ENCODE measurements around the gene NXPE1. TPM values are rescaled to one million over a fixed set of nuclear protein-coding genes. Genes with fewer than 3 reads are reported as not detected.
"Not testable (repeated sequence)": the region's sequence is repeated elsewhere in the genome, so short reads cannot be mapped to it uniquely, and the experiment has no call there.

NXPE1 gene
- total RNA-seq = not detected in 2 replicates

- no peak for DNase-seq (ENCODE audit: low read depth, low spot score)
Observed at GRCh38 chr11:114559425-114560310, at the start of gene NXPE1. TSS of gene NXPE1 (minus strand) at chr11:114559881. CDS start at chr11:114551201, 8,680 bp downstream.

DNA sequence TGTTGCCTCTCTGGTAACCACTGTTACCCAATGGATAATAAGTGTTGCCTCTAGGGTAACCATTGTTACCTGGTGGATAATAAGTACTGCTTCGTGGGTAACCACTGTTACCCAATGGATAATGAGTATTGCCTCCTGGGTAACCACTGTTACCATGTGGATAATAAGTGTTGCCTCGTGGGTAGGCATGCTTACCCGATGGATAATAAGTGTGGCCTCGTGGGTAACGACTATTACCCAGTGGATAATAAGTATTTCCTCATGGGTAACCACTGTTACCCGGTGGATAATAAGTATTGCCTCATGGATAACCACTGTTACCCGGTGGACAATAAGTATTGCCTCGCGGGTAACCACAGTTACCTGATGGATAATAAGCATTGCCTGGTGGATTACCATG lies 49.7 kb upstream of the NXPE1 start:
- DNase-seq (ENCODE audit: low read depth, low spot score) = no peak

DNA sequence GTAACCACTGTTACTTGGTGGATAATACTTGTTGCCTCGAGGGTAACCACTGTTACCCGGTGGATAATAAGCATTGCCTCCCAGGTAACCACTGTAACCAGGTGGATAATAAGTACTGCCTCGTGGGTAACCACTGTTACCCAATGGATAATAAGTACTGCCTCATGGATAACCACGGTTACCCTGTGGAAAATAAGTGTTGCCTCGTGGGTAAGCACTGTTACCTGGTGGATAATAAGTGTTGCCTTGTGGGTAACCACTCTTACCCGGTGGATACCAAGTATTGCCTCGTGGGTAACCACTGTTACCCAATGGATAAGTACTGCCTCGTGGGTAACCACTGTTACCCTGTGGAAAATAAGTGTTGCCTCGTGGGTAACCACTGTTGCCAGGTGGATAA lies 48.9 kb upstream of the NXPE1 start:
- DNase-seq (ENCODE audit: low read depth, low spot score) = not testable (repeated sequence)

- DNase-seq (ENCODE audit: low read depth, low spot score) = no peak
Observed at GRCh38 chr11:114607753-114608459, 48.2 kb upstream of the NXPE1 start.

DNA sequence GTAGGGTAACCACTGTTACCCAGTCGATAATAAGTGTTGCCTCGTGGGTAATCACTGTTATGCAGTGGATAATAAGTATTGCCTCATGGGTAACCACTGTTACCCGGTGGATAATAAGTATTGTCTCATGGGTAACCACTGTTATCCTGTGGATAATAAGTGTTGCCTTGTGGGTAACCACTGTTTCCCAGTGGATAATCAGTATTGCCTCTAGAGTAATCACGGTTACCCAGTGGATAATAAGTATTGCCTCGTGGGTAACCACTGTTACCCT lies 47.1 kb upstream of the NXPE1 start:
- not testable (repeated sequence) for DNase-seq (ENCODE audit: low read depth, low spot score)

DNA sequence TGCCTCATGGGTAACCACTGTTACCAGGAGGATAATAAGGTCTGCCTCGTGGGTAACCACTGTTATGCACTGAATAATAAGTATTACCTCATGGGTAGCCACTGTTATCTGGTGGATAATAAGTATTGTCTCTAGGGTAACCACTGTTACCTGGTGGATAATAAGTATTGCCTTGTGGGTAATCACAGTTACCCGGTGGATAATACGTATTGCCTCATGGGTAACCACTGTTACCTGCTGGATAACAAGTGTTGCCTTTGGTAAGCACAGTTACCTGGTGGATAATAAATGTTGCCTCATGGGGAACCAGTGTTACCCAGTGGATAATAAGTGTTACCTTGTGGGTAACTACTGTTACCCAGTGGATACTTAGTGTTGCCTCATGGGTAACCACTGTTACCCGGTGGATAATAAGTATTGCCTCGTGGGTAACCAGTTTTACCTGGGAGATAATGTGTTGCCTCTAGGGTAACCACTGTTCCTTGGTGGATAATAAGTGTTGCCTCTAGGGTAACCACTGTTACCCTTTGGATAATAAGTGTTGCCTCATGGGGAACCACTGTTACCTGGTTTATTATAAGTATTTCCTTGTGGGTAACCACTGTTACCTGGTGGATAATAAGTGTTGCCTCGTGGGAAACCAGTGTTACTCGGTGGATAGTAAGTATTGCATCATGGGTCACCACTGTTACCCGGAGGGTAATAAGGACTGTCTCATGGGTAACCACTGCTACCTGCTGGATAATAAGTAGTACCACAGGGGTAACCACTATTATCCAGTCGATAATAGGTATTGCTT lies 46.5 kb upstream of the NXPE1 start:
- no peak for DNase-seq (ENCODE audit: low read depth, low spot score)

DNA sequence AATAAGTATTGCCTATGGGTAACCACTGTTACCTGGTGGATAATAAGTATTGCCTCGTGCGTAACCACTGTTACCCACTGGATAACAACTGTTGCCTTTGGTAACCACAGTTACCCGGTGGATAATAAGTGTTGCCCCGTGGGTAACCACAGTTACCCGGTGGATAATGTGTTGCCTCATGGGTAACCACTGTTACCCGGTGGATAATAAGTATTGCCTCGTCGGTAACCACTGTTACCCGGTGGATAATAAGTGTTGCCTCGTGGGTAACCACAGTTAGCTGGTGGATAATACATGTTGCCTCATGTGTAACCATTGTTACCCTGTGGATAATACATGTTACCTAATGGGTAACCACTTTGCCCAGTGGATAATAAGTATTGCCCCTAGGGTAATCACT lies 45.7 kb upstream of the NXPE1 start:
- DNase-seq (ENCODE audit: low read depth, low spot score) = no peak

DNA sequence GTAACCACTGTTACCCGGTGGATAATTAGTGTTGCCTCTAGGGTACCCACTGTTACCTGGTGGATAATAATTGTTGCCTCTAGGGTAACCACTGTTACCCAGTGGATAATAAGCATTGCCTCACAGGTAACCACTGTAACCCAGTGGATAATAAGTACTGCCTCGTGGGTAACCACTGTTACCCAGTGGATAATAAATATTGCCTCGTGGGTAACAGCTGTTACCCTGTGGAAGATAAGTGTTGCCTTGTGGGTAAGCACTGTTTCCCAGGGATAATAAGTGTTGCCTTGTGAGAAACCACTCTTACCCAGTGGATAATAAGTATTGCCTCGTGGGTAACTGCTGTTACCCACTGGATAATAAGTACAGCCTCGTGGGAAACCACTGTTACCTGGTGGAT lies 45.2 kb upstream of the NXPE1 start:
- no peak for DNase-seq (ENCODE audit: low read depth, low spot score)

DNA sequence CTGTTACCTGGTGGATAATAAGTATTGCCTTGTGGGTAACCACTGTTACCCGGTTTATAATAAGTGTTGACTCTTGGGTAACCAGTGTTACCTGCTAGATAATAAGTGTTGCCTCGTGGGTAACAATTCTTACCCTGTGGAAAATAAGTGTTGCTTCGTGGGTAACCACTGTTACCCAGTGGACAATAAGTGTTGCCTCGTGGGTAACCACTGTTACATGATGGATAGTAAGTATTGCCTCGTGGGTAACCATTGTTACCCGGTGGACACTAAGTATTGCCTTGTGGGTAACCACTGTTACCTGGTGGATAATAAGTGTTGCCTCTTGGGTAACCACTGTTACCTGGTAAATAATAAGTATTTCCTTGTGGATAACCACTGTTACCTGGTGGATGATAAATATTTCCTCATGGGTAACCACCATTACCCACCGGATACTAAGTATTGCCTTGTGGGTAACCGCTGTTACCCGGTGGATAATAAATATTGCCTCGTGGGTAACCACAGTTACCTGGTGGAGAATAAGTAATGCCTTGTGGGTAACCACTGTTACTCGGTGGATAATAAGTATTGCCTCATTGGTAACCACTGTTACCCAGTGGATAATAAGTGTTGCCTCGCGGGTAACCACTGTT lies 44.6 kb upstream of the NXPE1 start:
- DNase-seq (ENCODE audit: low read depth, low spot score) = no peak

- DNase-seq (ENCODE audit: low read depth, low spot score) = not testable (repeated sequence)
Observed at GRCh38 chr11:114603151-114603550, 43.5 kb upstream of the NXPE1 start.

DNA sequence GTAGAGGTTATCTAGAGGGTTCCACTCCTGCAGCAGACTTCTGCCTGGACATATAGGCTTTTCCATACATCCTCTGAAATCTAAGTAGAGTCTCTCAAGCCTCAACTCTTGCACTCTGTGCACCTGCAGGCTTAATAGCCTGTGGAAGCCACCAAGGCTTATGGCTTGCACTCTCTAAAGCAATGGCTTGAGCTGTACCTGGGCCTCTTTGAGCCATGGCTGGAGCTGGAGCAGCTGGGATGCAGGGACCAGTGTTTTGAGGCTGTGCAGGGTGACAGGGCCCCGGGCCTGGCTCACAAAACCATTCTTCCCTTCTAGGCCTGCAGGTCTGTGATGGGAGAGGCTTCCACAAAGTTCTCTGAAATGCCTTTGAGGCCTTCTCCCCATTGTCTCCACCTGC lies 38.8 kb upstream of the NXPE1 start:
- DNase-seq (ENCODE audit: low read depth, low spot score) = no peak

DNA sequence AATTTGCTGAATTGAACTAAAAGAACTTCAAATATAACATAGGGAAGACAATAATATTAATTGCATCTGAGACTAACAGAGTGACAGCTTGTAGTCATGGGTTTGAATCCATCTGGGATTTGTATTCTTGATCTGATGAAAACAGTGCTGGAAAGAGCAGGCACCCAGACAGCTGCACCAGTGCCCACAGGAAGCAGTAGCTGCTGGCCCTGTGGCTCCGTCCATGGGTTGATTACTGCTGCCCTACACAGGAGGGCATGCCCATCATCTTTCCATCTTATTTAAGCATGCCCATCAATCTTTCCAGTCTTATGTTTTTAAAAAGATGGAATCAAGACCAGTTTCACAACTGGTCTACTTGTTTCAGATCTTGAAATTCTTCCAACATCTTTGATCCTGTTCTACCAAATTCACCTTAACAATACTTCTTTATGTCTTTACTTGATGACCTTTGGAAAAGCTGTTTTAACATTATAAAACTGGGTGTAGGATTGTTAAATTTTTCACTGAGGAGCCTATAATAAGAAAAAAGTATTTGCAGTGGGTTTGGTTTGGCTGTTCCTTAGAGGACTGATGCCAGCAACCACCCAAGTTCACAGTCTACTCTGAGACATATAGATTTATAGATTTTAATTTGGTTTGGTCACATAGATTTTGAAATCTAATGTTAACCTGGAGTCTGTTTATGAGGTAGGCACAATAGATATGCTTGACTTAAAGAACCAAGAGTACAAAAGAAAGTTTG lies 36.7 kb upstream of the NXPE1 start:
- DNase-seq (ENCODE audit: low read depth, low spot score) = no peak

GRCh38 chr11:114595571-114595970 lies 35.9 kb upstream of the NXPE1 start, which contains the start of gene NXPE4:
TSS of gene NXPE4 (minus strand) at chr11:114595786. CDS start at chr11:114594759, 1,027 bp downstream.
- DNase-seq (ENCODE audit: low read depth, low spot score) = no peak

DNA sequence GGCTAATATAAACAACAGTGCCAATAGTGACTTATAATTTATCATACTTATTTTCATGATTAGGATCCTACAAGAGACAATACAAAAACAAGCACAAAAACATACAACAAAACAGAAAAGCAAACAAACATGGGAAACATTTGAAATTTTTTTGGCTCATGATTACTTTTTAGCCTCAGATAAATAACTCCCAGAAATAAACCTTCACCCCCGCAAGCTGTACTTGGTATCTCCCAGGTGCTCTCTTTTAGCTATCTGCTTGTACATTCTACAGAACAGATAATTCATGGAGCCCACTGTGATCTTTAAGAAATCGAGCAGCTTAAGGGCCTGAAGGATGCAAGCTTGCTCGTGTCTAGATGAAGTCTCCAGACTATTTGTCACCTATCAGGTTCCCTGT lies 35.0 kb upstream of the NXPE1 start:
- DNase-seq (ENCODE audit: low read depth, low spot score) = no peak

- DNase-seq (ENCODE audit: low read depth, low spot score) = no peak
Observed at GRCh38 chr11:114587398-114587953, 27.8 kb upstream of the NXPE1 start.

DNA sequence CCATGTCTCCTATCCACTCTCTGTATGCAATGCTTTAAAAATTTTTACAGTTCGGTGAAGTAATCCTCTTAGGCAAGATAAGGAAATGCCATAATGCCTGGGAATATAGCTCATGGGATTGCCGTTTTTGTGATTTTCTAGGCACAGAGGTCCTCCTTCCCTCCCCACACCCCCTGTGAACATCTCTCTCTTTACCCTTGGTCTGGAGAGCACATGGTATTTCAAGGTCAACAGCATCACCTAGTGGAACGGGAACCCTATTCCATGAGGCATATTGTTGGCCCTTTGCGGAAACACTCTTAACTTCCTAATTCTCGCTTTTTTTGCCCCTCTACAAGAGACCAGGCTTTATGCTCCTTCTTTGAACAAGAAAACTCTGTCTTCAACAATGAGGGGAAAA lies 27.1 kb upstream of the NXPE1 start:
- DNase-seq (ENCODE audit: low read depth, low spot score) = no peak

GRCh38 chr11:114571712-114572111 lies 12.0 kb upstream of the NXPE1 start:
- DNase-seq (ENCODE audit: low read depth, low spot score) = no peak

GRCh38 chr11:114569801-114570200 lies 10.1 kb upstream of the NXPE1 start:
- DNase-seq (ENCODE audit: low read depth, low spot score) = no peak

DNA sequence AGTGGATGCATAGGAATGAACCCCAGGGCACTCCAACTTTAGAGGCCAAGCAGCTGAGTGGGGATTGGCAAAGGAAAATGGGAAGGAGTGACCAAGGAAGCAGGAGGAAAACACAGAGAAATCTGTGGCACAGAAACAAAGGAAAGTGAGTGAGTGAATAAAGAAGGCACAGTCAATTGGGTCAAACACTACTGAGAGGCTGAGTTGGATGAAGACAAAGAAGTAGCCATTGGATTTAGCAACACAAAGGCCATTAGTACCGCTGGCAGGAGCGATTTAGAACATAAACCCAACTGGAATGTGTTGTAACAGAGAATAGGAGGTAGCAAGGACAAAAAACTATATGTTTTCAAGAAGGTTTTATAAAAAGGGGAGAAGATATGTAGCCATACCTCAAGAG lies 6.6 kb upstream of the NXPE1 start:
- no peak for DNase-seq (ENCODE audit: low read depth, low spot score)

DNA sequence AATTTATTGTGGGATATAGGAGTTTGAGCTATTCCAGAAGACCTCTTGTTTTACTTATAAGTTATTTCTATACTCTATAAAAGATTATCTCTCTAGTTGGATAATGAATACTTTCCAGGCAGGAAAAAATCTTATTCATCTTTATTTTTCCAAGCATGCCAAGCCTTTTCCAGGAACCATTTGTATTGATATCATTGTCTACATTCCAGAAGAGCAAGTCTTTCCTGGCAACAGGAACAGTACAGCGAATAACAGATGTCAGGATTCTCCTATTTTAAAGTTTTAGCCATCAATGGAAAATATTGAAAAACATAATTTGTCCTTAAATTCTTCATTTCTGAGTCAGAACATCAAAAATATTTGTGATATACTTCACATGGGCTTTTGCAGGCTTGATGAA lies 5.2 kb upstream of the NXPE1 start:
- DNase-seq (ENCODE audit: low read depth, low spot score) = no peak

- DNase-seq (ENCODE audit: low read depth, low spot score) = no peak
Observed at GRCh38 chr11:114563077-114563476, 3.4 kb upstream of the NXPE1 start.

All from pulmonary artery endothelial cell (primary cell).